ENCODE results near the gene STT3A. TPM values are rescaled to one million over a fixed set of nuclear protein-coding genes. Genes with fewer than 3 reads are reported as not detected.

The STT3A gene
- total and polyA plus RNA-seq, 4 donors = 47.5 to 176 (median 130) TPM

DNA sequence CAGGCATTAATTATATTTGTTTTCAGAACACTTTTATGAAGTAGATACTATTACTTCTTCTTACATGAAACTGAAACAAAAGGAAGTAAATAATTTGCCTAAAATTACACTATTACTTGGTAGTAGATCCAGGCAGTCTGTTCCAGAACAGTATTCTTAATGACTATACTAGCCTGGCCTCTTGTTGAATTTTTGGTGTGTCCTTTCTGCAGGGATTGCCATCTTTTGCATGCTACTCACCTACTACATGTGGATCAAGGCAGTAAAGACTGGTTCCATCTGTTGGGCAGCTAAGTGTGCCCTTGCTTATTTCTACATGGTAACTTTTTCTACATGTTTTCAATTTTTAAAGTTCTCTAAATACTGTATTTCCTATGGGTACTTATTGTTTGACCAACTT, 12.8 kb downstream of the STT3A start:
- no peak for TF ChIP-seq SP1 (IDR thresholded peaks at IDR 0.05)
- TF ChIP-seq, protein P1, sequence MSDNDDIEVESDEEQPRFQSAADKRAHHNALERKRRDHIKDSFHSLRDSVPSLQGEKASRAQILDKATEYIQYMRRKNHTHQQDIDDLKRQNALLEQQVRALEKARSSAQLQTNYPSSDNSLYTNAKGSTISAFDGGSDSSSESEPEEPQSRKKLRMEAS (IDR thresholded peaks at IDR 0.05) = no peak
- no peak for TF ChIP-seq TAF1 (conservative IDR thresholded peaks at IDR 0.05)
- TF ChIP-seq EGR1 (IDR thresholded peaks at IDR 0.05; ENCODE audit: low read depth in 2 of 2) = no peak
- no peak for TF ChIP-seq FOXA2 (IDR thresholded peaks at IDR 0.05)
- TF ChIP-seq ATF3 (IDR thresholded peaks at IDR 0.05) = no peak
- no peak for TF ChIP-seq HNF4A (conservative IDR thresholded peaks at IDR 0.05)
- TF ChIP-seq, protein P2, sequence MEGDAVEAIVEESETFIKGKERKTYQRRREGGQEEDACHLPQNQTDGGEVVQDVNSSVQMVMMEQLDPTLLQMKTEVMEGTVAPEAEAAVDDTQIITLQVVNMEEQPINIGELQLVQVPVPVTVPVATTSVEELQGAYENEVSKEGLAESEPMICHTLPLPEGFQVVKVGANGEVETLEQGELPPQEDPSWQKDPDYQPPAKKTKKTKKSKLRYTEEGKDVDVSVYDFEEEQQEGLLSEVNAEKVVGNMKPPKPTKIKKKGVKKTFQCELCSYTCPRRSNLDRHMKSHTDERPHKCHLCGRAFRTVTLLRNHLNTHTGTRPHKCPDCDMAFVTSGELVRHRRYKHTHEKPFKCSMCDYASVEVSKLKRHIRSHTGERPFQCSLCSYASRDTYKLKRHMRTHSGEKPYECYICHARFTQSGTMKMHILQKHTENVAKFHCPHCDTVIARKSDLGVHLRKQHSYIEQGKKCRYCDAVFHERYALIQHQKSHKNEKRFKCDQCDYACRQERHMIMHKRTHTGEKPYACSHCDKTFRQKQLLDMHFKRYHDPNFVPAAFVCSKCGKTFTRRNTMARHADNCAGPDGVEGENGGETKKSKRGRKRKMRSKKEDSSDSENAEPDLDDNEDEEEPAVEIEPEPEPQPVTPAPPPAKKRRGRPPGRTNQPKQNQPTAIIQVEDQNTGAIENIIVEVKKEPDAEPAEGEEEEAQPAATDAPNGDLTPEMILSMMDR (IDR thresholded peaks at IDR 0.05; ENCODE audit: low read depth, low read length, missing input control) = no peak
- TF ChIP-seq FOXA1 (IDR thresholded peaks at IDR 0.05) = no peak
- Histone ChIP-seq H3K4me1 (ENCODE audit: control insufficient read depth in 4 of 4, insufficient read depth in 4 of 4, low read length in 3 of 4) (peaks cover 0 to 4% (median 0%) of the 10 kb centered on the region in 4 donors), H3K36me3 (ENCODE audit: control insufficient read depth in 4 of 4, insufficient read depth in 3 of 4, low read depth in 1 of 4, low read length in 3 of 4) (peaks cover 17 to 88% (median 80%) of the 10 kb centered on the region in 4 donors), H3K27ac (ENCODE audit: low read depth in 1 of 2, low read length in 2 of 2) (no peak overlapping the region), H3K9me3 (ENCODE audit: control insufficient read depth in 4 of 4, low read length in 3 of 4) (no peaks in the 10 kb centered on the region), H3K9ac (ENCODE audit: low read depth in 1 of 2, low read length in 2 of 2) (no peak overlapping the region), H3K4me3 (ENCODE audit: low read depth in 1 of 3, low read length in 3 of 3) (no peak overlapping the region), H3K27me3 (ENCODE audit: control insufficient read depth in 4 of 4, insufficient read depth in 4 of 4, low read length in 3 of 4) (no peaks in the 10 kb centered on the region)
- DNase-seq (ENCODE audit: low spot score) = no peak

GRCh38 chr11:125609545-125609944, 16.9 kb downstream of the STT3A start:
- Histone ChIP-seq H3K9ac (ENCODE audit: low read depth in 1 of 2, low read length in 2 of 2) (no peak overlapping the region), H3K9me3 (ENCODE audit: control insufficient read depth in 4 of 4, low read length in 3 of 4) (no peaks in the 10 kb centered on the region), H3K4me1 (ENCODE audit: control insufficient read depth in 4 of 4, insufficient read depth in 4 of 4, low read length in 3 of 4) (peaks cover 0 to 4% (median 0%) of the 10 kb centered on the region in 4 donors), H3K27ac (ENCODE audit: low read depth in 1 of 2, low read length in 2 of 2) (no peak overlapping the region), H3K4me3 (ENCODE audit: low read depth in 1 of 3, low read length in 3 of 3) (no peak overlapping the region), H3K36me3 (ENCODE audit: control insufficient read depth in 4 of 4, insufficient read depth in 3 of 4, low read depth in 1 of 4, low read length in 3 of 4) (peaks cover 11 to 90% (median 80%) of the 10 kb centered on the region in 4 donors), H3K27me3 (ENCODE audit: control insufficient read depth in 4 of 4, insufficient read depth in 4 of 4, low read length in 3 of 4) (no peaks in the 10 kb centered on the region)
- TF ChIP-seq HNF4A (conservative IDR thresholded peaks at IDR 0.05) (no peak), RXRA (IDR thresholded peaks at IDR 0.05) (peak in 1 of 2 donors; percentile 7)
- 45% methylated on average over 7 of the region's 7 CpGs for WGBS
- DNase-seq (ENCODE audit: low spot score) = no peak

- WGBS = 94% methylated on average over 4 of the region's 4 CpGs
- Histone ChIP-seq H3K9me3 (ENCODE audit: control insufficient read depth in 4 of 4, low read length in 3 of 4) (no peaks in the 10 kb centered on the region), H3K27ac (ENCODE audit: low read depth in 1 of 2, low read length in 2 of 2) (no peak overlapping the region), H3K4me3 (ENCODE audit: low read depth in 1 of 3, low read length in 3 of 3) (no peak overlapping the region), H3K27me3 (ENCODE audit: control insufficient read depth in 4 of 4, insufficient read depth in 4 of 4, low read length in 3 of 4) (no peaks in the 10 kb centered on the region), H3K9ac (ENCODE audit: low read depth in 1 of 2, low read length in 2 of 2) (no peak overlapping the region), H3K4me1 (ENCODE audit: control insufficient read depth in 4 of 4, insufficient read depth in 4 of 4, low read length in 3 of 4) (no peaks in the 10 kb centered on the region), H3K36me3 (ENCODE audit: control insufficient read depth in 4 of 4, insufficient read depth in 3 of 4, low read depth in 1 of 4, low read length in 3 of 4) (peaks cover 21 to 83% (median 71%) of the 10 kb centered on the region in 4 donors)
- no peak for DNase-seq (ENCODE audit: low spot score)
- TF ChIP-seq TAF1 (conservative IDR thresholded peaks at IDR 0.05) = no peak
- TF ChIP-seq, protein P3, sequence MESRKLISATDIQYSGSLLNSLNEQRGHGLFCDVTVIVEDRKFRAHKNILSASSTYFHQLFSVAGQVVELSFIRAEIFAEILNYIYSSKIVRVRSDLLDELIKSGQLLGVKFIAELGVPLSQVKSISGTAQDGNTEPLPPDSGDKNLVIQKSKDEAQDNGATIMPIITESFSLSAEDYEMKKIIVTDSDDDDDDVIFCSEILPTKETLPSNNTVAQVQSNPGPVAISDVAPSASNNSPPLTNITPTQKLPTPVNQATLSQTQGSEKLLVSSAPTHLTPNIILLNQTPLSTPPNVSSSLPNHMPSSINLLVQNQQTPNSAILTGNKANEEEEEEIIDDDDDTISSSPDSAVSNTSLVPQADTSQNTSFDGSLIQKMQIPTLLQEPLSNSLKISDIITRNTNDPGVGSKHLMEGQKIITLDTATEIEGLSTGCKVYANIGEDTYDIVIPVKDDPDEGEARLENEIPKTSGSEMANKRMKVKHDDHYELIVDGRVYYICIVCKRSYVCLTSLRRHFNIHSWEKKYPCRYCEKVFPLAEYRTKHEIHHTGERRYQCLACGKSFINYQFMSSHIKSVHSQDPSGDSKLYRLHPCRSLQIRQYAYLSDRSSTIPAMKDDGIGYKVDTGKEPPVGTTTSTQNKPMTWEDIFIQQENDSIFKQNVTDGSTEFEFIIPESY (IDR thresholded peaks at IDR 0.05) = no peak
- TF ChIP-seq FOXA1 (IDR thresholded peaks at IDR 0.05) = no peak
- no peak for TF ChIP-seq GABPA (IDR thresholded peaks at IDR 0.05 in 1 of 2, conservative IDR thresholded peaks at IDR 0.05 in 1 of 2)
- TF ChIP-seq RAD21 (IDR thresholded peaks at IDR 0.05) = no peak
- no peak for TF ChIP-seq ATF3 (IDR thresholded peaks at IDR 0.05)
Observed at GRCh38 chr11:125618383-125618782, 25.7 kb downstream of the STT3A start.

All from liver (tissue), 9 donors.